ENCODE data around the gene MAST4.

MAST4 gene

DNA sequence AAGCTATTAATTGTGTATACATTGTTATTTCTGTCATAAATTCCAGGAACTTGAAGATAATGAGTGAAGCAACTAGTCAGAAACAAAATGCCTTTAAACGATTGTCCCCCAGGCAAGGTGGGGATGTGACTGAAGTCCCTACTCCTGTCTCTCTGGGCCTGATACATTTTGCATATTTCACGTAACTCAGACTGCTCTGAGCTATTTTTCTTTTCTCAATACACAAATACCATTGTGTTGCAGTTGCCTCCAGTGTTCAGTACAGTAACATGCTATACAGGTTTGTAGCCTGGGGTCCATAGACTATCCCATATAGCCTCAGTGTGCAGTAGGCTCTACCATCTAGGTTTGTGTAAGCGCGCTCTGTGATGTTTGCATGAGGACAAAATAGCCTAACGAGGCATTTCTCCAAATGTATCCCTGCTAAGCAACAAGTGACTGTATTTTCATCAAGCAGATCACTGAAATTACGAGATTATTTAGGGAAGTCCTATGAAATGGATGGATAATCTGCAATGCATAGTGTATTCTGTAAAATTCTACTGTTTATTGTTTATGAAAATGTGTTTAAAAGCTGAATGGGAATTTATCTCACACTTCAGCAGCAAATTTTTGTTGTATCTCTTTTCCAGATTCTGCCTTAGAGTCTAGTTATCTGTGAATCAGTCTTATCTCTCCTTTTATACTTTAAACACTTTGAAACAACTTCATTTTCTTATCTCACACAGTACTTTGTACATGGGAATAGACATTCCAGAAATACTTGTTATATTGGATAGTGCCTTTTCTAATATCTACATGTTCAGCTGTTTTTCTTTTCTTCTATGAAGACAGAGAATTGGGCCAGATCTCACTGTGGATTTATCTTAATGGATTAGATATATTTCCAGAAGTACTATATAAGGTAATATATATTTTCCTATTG lies 449.9 kb downstream of the MAST4 start:
- no peak for DNase-seq (ENCODE audit: low read depth)

DNA sequence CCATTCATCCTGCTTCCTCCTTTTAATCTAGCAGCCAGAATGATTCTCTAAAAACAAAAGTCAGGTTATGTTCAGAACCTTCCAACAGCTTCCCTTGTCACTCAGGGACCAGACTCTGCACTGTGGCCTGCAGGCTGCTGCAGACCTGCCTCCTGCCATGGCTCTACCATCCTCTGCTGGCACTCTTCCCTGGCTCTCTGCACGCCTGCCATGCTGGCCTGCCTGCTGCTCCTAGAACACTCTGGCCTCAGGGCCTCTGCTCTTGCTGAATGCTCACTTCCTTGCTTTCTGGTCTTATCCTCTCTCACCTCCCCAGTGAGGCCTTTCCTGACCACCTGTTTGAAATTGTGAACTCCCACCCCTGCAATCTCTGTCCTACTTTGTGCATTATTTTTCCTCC lies 451.0 kb downstream of the MAST4 start:
- DNase-seq (ENCODE audit: low read depth): no peak

DNA sequence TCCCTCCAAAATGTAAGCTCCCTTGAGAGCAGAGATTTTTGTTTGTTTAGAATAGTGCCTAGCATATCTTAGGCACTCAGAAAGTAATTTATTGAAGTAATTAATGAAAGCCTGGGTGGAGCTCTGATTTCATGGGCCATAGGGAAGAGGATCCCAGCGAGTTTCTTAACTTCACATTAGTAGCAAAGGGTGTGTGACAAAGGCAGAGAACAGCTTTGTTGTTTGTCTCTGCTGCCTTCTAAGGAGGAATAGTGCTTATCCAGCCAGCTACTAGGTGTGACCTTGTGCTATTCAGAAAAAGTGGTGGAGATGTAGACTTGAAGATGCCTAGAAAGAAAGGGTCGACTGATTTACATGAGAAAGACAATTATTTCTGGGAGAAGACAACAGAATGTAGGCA lies 451.4 kb downstream of the MAST4 start:
- no peak for DNase-seq (ENCODE audit: low read depth)

DNA sequence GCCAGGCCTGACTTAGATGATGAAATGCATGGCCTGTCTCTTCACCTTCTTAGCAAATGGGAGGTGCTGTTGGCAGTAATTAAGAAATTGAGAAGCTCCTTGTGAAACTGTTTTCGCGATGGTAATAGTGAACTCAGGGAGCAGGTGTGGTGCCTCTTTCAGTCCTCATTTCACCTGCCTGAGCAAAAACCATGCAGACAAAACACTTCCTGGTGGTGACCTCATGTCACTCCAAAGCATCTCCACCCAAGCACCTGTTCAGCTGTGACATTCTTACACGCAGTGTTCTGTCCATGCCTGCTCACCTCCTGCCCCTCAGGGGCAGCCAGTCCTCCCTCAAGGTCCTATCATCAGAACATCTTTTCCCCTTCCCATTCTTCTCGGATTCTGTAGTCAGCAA lies 453.9 kb downstream of the MAST4 start:
- no peak for DNase-seq (ENCODE audit: low read depth)

DNA sequence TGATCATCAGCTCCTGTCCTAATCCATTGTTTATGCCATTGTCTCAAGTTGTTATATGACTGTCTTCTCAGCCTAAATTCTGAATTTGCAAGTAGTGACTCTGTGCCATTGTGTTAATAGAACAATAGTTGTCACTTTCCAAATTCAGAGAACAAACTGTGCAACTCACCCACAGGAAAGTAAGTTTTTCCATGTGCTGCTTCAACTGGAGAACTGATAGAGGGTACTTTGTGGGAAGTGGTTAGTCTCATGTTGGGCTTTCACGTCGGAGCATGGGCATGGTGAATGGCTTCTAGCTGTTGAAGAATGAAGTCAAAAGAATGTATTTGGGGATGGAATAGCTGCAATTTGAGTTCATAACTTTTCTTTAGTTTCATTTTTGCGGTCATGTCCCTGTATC lies 454.4 kb downstream of the MAST4 start:
- no peak for DNase-seq (ENCODE audit: low read depth)

DNA sequence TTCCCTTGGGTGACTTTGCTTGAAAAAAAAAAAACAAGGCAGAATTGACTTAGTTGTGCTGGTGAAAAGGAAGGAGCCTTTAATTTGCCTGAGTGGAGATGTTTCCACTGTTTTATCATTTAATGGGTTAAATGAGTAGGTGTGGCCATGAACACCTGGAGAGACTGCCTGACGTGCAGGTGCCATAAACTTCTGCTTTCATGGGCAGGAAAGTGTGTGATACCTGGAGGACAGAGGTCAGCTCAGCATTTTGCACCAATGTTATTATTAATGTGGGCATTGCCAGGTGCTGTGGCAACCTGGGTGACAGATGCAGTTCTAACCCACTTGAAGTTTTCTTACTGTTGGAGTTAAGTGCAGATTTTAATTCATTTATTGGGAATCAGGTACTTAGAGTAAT lies 455.0 kb downstream of the MAST4 start:
- no peak for DNase-seq (ENCODE audit: low read depth)

DNA sequence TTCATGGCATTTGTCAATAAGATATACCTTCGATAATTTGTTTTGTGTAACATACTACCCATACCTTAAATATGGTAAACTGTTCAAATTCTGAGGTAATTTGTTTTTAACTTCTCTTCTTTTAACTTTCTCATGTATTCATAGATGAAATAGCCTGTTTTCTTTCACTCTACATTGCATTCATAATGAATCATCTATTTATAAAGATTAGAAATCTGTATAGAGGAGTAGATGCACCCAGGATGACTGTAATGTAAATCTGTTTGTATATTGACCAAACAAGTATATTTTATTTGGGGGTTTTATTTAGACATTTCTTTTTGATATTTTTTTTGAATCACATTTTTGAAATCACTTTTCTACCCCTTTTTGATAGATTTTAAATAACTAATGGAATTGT lies 455.8 kb downstream of the MAST4 start:
- no peak for DNase-seq (ENCODE audit: low read depth)

DNA sequence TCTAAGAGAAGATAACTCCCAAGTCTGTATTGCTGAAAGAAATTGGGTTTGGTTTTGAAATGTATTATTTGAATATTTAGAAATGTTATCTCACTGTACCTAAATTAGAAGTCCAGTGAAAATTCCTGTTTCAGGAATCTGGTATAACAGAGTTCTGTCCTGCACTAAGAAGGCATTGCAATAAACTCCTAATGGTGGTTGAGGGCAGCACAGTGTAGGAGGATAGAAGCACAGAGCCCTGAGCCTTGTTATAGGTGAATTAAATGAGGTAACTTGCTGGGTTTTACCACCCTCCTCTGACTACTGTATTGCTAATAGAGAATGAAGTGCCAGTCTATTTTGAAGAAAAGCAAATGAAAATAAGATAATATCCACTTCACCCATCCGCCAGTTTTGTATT lies 457.0 kb downstream of the MAST4 start:
- DNase-seq (ENCODE audit: low read depth): no peak

DNA sequence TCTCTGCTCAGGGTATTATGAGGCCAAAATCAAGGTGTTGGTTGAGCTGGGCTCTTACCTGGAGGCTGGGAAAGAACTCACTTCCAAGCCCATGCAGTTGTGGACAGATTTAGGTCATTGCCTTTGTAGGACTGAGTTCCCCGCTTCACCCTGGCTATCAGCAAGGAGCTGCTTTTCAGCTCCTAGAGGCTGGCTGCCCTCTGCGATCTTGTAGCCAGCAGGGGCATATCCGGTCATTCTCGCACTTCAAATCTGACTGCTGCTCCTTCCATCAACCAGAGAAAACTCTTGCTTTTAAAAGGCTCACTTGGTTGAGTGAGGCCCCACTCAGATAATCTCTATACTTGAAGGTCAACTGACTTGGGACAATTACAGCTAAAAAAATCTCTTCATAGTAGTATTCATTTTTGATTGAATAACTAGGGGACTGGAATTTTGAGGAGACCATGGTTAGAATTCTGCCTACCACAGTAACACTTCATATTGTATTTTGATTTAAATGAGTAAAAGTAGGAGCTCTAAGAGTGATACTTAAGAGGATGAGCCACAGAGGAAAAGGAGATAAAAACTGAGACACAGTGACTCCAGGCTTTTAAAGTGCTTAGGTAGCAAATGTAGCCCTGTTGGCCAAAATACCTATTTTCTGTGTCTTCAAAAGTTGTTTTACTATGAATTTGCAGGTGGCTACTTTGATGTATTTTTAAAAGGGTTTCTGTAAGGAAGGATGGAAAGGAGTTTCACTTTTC lies 463.0 kb downstream of the MAST4 start:
- no peak for DNase-seq (ENCODE audit: low read depth)

DNA sequence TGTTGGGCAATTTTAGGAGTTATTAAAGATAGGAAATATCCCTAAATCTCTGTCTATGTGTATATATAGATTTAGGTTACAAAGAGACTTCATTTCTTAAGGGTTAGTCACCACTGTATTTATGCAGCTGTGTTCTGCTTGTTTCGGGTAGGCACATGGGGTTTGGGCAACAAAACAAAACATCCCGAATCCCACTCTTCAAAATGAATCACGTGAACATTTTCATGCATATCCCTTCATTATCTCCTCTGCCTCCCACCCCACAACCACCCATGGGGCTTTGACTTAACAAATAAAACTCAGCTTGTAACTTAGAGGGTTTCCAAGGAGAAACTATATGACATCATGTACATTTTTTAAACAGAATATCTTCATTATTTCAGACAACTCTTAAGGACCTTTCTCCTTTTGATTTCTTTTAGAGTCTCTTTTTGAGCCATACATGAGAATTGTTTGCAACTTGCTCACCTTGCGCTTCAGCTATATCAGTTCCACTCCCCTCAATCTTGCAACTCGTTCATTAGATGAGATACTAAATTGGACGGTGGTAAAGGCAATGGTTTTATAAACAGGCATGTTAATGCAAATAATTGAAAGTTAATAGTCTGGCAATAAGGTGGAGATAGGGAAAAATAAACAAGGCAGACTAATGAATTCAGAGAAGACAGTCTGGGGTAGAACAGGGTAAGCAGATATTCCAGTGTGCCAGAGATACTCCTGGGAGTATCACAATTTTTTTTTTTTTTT lies 463.7 kb downstream of the MAST4 start:
- DNase-seq (ENCODE audit: low read depth): no peak

DNA sequence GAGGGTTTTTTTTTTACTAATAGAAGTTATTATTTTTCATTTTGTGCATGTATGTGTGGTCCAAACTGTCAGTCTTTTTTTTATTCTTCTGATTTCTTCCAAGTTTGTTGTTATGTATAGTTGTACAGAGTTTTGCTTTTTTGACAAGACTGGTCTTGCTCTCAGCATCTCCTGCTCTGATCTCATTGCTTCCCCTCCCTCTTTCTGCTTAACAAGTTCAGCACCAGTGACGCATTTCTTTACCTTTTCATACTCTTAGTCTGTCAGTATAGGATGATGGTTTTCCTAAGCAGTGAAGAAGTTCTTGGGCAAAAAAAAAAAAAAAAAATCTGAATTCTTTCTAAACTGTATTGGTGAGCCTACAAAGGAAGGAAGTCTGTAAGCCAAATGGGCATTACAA lies 465.3 kb downstream of the MAST4 start:
- no peak for DNase-seq (ENCODE audit: low read depth)

DNA sequence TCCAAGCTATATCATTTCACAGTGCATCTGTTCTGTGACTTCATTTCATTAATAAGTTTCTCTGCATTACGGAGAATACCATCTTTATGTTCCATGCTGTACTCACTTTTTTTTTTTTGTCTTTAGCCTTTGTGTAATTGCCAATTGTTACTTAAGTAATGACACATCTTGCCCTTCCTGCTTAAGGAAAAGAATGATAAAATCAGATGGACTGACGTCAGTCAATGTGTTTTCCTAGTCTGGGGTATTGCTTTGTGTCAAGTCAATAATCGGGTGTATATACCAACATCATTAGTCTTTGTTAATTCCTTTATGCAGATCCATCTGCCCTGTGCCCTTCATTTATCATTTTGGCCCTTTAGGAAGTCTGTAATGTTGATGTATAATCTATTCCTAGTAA lies 466.9 kb downstream of the MAST4 start:
- DNase-seq (ENCODE audit: low read depth): no peak

DNA sequence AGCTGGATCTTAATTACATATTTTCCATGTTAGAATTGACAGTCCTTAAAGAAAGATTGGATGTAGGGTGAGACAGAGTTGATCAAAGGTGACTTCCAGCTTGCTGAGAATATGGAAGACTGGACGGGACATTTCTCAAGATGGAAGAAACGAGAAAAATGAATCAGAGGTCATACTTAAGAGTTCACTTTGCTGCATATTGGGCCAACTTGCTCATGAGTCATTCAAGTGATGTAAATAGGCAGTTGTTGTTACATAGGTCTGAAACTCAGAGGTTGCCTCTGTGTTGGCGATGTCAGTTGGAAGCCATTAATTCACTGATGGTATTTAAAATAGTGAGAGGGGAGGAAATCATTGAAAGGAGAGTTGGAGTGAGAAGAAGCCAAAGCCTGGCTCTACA lies 467.6 kb downstream of the MAST4 start:
- DNase-seq (ENCODE audit: low read depth): no peak

DNA sequence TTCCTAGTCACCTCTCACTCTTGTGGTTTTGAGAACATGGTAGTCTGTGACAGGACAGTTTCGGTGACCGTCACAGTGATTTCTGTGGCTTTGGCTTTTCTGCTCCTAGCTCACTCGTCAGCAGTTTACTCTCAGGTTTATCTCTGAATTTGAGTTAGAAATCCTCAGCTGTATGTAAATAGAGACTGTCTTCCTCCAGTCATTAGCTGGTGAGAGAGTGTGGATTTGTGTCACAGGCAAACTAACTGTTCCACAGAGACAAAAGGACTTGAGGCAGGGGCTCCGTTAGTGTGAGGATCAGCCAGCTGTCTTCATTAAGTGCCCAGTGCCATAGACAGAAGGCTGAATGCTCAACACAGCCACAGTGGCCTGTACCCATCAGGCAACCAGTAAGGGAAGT lies 469.0 kb downstream of the MAST4 start:
- no peak for DNase-seq (ENCODE audit: low read depth)

DNA sequence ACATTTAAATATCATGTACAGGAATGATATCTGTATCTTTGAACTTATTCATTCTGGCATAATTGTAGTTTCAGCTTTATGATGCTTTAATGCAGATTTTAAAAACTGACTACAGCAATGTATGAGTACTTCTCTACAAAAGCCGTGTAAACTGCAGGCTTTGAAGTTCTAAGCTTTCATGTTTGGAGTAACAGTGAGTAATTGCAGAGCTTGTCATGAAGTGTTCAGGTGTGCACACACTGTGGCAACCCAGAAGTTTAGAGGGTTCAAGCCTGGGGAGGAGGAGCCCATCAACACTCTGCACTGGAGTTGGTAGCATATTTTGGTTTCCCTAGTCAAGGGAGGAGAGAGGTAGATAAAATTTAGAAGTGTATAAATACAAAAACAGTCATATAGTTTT lies 469.5 kb downstream of the MAST4 start:
- DNase-seq (ENCODE audit: low read depth): no peak

DNA sequence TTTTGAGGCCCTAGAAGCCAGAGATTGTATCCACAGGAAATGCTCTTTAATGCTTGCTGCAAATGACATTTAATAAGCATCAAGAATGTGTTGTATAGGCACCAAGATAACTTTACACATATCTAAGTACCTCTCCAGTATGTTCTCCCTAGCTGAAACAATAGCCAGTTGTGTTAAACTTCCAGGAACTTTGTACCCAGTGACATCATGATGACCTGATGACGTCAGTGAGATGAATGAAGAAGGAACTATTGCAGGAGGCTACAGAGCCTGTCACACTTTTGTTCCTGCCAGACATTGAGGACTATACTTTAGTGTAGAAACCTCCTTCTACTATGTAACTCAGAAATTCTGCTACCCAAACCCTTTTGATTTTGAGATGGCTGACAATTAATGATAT lies 470.6 kb downstream of the MAST4 start:
- DNase-seq (ENCODE audit: low read depth): no peak

DNA sequence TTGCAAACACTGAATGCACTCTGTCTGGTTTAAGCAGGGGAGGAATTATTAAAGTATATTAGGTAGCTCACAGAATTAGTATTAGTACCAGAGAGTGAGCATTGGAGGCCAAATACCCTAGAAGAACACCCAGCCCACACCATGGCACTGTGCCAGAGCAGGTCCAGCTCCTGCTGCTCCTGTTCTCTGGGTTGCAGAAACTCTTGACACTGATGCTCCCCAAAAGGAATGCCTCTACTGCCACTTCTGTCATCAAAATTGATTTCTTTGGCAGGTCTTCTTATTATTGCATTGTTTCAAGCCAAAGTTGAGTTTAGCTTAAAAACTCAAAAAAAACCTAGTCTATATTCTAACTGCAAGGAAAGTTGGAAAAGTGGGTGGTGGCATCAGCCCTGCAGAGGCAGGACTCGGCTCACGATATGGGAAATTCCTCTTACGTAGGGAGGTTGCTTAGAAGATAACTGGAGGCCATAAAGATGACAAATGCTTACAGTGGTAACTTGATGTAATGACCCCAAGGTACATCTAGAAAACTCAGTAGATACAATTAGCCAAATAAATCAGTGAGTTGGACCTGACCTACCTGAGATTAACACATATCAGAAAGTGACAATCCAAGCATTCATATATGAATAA lies 477.0 kb downstream of the MAST4 start:
- no peak for DNase-seq (ENCODE audit: low read depth)

DNA sequence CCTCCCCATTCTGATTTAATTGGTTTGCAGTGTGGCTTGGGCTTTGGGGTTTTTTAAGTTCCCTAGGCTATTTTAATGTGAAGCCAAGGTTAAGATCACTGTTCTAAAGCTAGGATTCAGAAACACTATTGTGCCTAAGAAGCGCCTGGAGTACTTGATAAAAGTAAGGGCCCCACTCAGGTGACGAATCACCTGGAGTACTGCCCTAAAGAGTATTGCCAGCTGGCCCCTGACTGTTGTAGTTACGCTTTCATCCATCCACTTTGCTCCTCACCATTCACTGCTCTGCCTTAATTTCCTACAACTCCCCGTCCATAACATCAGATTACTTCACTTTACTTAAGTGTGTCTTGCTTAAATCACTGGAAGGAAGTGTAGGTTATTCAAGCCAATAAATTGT lies 481.1 kb downstream of the MAST4 start:
- no peak for DNase-seq (ENCODE audit: low read depth)

DNA sequence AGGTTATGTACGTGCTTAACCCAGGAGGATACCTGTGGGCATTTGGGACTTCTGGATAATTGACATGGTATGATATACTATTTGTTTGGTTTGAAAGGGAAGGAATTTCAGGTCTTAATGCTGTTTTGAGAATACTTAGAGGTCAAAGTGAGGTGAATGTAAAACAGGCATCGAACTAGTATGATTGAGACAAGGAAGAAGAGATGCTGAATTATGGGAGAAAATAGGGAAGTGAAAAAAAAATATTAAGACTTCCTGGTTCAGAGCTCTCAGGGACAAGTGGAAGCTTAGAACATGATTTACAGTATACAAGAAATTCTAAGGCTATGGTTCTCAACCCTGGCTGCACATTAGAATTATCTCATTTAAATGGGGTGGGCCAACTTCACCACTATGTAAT lies 485.1 kb downstream of the MAST4 start:
- DNase-seq (ENCODE audit: low read depth): no peak

DNA sequence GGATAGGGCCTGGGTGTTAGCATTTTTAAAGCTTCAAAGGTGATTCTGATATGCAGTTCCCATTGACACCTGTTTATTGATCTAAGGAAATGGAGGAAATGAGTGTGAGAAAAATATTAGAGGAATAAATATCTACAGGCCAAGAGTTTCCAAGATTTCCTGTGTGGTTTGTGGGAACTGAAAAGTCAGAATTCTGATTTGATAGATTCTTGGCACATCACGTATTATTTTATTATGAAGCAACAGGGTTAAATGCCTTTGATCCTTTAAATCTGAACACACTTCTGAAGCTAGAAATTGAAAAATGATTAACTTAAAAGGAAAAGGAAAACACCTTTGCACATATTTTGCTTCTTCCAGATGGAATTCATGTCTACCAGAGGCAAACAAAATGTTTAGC lies 486.7 kb downstream of the MAST4 start:
- DNase-seq (ENCODE audit: low read depth): no peak

DNA sequence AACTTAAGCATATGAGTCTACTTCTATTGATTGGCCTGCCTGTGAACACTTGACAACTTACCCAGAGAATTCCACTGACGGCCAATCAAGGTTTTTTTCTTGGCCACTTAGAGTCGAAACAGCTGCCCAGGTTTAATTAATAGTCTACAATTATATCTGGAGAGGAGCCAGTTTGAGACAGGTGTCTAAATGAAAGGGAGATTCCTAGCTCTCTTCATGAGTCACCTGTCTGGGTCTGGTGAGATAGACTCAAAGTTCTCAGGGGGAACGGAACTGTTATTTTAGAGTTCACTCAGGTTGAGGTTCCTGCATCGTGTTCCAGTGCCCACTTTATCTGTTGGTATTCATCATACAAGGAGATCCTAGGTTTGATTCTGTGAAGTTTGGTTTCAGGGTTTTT lies 489.4 kb downstream of the MAST4 start:
- DNase-seq (ENCODE audit: low read depth): no peak

DNA sequence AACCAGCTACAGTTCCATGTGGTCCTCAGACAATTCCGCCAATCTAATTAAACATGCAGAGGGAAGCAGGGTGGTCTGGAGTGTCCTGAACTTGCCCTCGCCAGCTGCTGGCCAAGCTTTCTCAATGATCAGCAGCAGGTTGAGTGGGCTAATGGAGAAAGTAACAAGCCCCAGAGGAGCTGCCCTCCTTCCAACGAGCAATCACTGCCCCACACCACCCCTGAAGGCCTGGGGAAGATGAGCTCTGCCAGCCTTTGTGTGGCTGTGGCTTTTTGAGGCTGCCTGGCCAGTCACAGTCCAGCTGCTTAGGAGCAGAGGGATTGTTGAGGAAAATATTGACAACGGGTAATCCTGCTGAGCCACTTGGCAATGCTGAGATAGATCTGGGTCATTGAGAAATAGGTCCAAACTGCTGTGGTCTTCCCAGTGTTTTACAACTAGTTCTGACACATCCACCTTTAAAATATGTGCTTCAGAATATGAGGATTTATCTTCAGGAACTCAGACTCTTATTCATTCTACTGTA lies 493.1 kb downstream of the MAST4 start:
- no peak for DNase-seq (ENCODE audit: low read depth)
